ENCODE data around the gene ACYP2. TPM values are rescaled to one million over a fixed set of nuclear protein-coding genes. Genes with fewer than 3 reads are reported as not detected.

Gene ACYP2
- total RNA-seq, 4 donors from 2014 or later = 10.3 to 44.3 (median 21.7) TPM

- H3K9me3 ChIP-seq = no peaks in the 10 kb centered on the region
- H3K27me3 ChIP-seq = no peaks in the 10 kb centered on the region
- no peak overlapping the region for H3K4me3 ChIP-seq
- no peaks in the 10 kb centered on the region for H3K36me3 ChIP-seq
- no peak overlapping the region for H3K27ac ChIP-seq
- TF ChIP-seq CTCF (IDR thresholded peaks at IDR 0.05) = no peak
- TF ChIP-seq POLR2A (IDR thresholded peaks at IDR 0.05) = no peak
- no peaks in the 10 kb centered on the region for H3K4me1 ChIP-seq
- intact Hi-C loops (cut with DNase I; ENCODE audit: low total_unique reads) = no loop called here
- no peak for DNase-seq
Observed at GRCh38 chr2:54074606-54075341, 40.6 kb upstream of the ACYP2 start.

- no peaks in the 10 kb centered on the region for H3K4me1 ChIP-seq
- TF ChIP-seq POLR2A (IDR thresholded peaks at IDR 0.05) (no peak), CTCF (IDR thresholded peaks at IDR 0.05) (no peak)
- H3K9me3 ChIP-seq = no peaks in the 10 kb centered on the region
Observed at GRCh38 chr2:54076586-54076985, 38.8 kb upstream of the ACYP2 start.

GRCh38 chr2:54077088-54077900, 38.1 kb upstream of the ACYP2 start:
- no peaks in the 10 kb centered on the region for H3K4me1 ChIP-seq
- no peak for DNase-seq
- intact Hi-C loops (cut with DNase I; ENCODE audit: low total_unique reads) = no loop called here
- no peaks in the 10 kb centered on the region for H3K27me3 ChIP-seq
- no peak for TF ChIP-seq POLR2A (IDR thresholded peaks at IDR 0.05)
- no peak for TF ChIP-seq CTCF (IDR thresholded peaks at IDR 0.05)
- no peak overlapping the region for H3K4me3 ChIP-seq
- no peaks in the 10 kb centered on the region for H3K36me3 ChIP-seq
- H3K27ac ChIP-seq = no peak overlapping the region
- H3K9me3 ChIP-seq = no peaks in the 10 kb centered on the region

More at GRCh38 chr2:54076586-54076985, 38.8 kb upstream of the ACYP2 start:
- intact Hi-C loops (cut with DNase I; ENCODE audit: low total_unique reads) = no loop called here
- no peak overlapping the region for H3K27ac ChIP-seq
- no peak overlapping the region for H3K4me3 ChIP-seq
- DNase-seq = no peak
- H3K36me3 ChIP-seq = no peaks in the 10 kb centered on the region
- H3K27me3 ChIP-seq = no peaks in the 10 kb centered on the region

- TF ChIP-seq CTCF (IDR thresholded peaks at IDR 0.05) (no peak), POLR2A (IDR thresholded peaks at IDR 0.05) (no peak)
- Histone ChIP-seq H3K27me3 (no peaks in the 10 kb centered on the region), H3K4me3 (no peak overlapping the region), H3K9me3 (no peaks in the 10 kb centered on the region), H3K4me1 (no peaks in the 10 kb centered on the region), H3K36me3 (no peaks in the 10 kb centered on the region), H3K27ac (no peak overlapping the region)
- DNase-seq = no peak
- intact Hi-C loops (cut with DNase I; ENCODE audit: low total_unique reads) = no loop called here
Observed at GRCh38 chr2:54079331-54079730, 36.1 kb upstream of the ACYP2 start.

GRCh38 chr2:54081574-54081973, 33.8 kb upstream of the ACYP2 start:
- H3K27ac ChIP-seq = no peak overlapping the region
- H3K36me3 ChIP-seq = no peaks in the 10 kb centered on the region
- TF ChIP-seq CTCF (IDR thresholded peaks at IDR 0.05) (no peak), POLR2A (IDR thresholded peaks at IDR 0.05) (no peak)
- no peaks in the 10 kb centered on the region for H3K27me3 ChIP-seq
- no peak overlapping the region for H3K4me3 ChIP-seq
- DNase-seq = no peak
- no peaks in the 10 kb centered on the region for H3K4me1 ChIP-seq
- intact Hi-C loops (cut with DNase I; ENCODE audit: low total_unique reads) = no loop called here
- H3K9me3 ChIP-seq = no peaks in the 10 kb centered on the region
